ENCODE results near the gene SLC66A1.

DNA sequence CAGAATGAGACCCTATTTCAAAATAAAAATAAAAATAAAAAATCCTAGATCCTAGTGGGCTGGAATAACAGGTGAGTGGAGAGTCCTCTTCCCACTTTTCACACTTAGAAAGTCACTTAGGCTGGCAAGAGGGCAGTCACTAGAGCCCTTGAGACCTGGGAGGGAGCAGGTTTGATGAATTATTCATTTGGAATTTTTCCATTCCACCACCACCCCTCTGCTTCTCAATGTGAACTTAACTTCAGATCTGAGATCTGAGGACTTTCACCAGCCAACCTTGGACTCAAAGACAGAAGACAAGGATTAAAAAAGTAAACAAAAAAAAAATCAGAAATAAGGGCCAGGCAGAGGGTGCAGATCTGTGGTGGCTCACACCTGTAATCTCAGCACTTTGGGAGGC is 40.1 kb upstream of the SLC66A1 start:
- TF ChIP-seq, protein P1, sequence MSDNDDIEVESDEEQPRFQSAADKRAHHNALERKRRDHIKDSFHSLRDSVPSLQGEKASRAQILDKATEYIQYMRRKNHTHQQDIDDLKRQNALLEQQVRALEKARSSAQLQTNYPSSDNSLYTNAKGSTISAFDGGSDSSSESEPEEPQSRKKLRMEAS (IDR thresholded peaks at IDR 0.05; ENCODE audit: low read depth, low read length) = no peak
- TF ChIP-seq, protein P2, sequence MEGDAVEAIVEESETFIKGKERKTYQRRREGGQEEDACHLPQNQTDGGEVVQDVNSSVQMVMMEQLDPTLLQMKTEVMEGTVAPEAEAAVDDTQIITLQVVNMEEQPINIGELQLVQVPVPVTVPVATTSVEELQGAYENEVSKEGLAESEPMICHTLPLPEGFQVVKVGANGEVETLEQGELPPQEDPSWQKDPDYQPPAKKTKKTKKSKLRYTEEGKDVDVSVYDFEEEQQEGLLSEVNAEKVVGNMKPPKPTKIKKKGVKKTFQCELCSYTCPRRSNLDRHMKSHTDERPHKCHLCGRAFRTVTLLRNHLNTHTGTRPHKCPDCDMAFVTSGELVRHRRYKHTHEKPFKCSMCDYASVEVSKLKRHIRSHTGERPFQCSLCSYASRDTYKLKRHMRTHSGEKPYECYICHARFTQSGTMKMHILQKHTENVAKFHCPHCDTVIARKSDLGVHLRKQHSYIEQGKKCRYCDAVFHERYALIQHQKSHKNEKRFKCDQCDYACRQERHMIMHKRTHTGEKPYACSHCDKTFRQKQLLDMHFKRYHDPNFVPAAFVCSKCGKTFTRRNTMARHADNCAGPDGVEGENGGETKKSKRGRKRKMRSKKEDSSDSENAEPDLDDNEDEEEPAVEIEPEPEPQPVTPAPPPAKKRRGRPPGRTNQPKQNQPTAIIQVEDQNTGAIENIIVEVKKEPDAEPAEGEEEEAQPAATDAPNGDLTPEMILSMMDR (IDR thresholded peaks at IDR 0.05; ENCODE audit: low read depth, low read length) = no peak

Data from NB4 (cell line).